ENCODE measurements around the gene ATP8A2.

GRCh38 chr13:25409938-25410337 is 38.2 kb downstream of the ATP8A2 start:
- TF ChIP-seq, protein P1, sequence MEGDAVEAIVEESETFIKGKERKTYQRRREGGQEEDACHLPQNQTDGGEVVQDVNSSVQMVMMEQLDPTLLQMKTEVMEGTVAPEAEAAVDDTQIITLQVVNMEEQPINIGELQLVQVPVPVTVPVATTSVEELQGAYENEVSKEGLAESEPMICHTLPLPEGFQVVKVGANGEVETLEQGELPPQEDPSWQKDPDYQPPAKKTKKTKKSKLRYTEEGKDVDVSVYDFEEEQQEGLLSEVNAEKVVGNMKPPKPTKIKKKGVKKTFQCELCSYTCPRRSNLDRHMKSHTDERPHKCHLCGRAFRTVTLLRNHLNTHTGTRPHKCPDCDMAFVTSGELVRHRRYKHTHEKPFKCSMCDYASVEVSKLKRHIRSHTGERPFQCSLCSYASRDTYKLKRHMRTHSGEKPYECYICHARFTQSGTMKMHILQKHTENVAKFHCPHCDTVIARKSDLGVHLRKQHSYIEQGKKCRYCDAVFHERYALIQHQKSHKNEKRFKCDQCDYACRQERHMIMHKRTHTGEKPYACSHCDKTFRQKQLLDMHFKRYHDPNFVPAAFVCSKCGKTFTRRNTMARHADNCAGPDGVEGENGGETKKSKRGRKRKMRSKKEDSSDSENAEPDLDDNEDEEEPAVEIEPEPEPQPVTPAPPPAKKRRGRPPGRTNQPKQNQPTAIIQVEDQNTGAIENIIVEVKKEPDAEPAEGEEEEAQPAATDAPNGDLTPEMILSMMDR (IDR thresholded peaks at IDR 0.05; ENCODE audit: low read length): no peak
- TF ChIP-seq EZH2phosphoT487 (IDR thresholded peaks at IDR 0.05; ENCODE audit: low read length): no peak
- TF ChIP-seq EZH2 (optimal IDR thresholded peaks at IDR 0.05; ENCODE audit: low read depth, low read length): no peak

All from MM.1S (cell line).